Activated naive CD8-positive, alpha-beta T cell treated with anti-CD3 and anti-CD28 coated beads, Interleukin-2, amount 50 U/mL, for 24 hours (primary cell): ENCODE results near the gene WDR35.

Source experiments
- ATAC-seq: fragments of 150-1000 bp; cut with Tn5 transposase; one replicate; pipeline ENCODE4 v1.10.0; 2021
- DNase-seq: peaks from one replicate; pipeline ENCODE4 v3.0.0; 2021
- H3K27ac Mint-ChIP-seq: one replicate; pipeline ENCODE4 v1.8.0; 2021; ENCODE audit warnings: mild to moderate bottlenecking, mixed read lengths
- H3K27me3 Mint-ChIP-seq: one replicate; pipeline ENCODE4 v1.8.0; 2021; ENCODE audit warnings: mixed read lengths
- H3K36me3 Mint-ChIP-seq: one replicate; pipeline ENCODE4 v1.8.0; 2021; ENCODE audit warnings: low read depth, mixed read lengths
- H3K4me1 Mint-ChIP-seq: one replicate; pipeline ENCODE4 v1.8.0; 2021; ENCODE audit warnings: mixed read lengths
- H3K4me3 Mint-ChIP-seq: one replicate; pipeline ENCODE4 v1.8.0; 2021; ENCODE audit warnings: mild to moderate bottlenecking, moderate library complexity, mixed read lengths
- H3K9me3 Mint-ChIP-seq: one replicate; pipeline ENCODE4 v1.8.0; 2021; ENCODE audit warnings: mixed read lengths

Gene WDR35

DNA sequence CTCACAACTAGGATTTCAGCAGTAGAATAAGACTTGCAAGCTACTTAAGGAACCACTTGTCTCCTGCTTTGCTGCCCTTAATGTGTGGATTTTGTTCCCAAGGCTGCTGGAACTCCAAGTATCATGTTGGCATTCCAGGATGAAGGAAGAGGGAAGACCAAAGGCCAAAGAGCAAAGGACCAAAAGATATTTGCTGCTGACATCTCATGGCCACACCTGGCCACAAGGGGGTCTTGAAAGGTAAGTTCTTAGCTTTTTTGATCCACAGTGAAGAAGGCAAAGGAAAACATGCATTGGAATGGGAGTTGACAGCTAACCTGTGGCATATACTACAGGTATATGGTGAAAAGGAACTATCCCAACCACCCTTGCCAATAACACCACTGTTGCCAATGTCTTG, 26.4 kb upstream of the WDR35 start:
- peaks cover 3% of the 10 kb centered on the region for H3K4me1 Mint-ChIP-seq
- DNase-seq (no peak), ATAC-seq (no peak)
- H3K27ac Mint-ChIP-seq, result no peak overlapping the region
- H3K9me3 Mint-ChIP-seq, result peaks cover 18% of the 10 kb centered on the region
- no peak overlapping the region for H3K4me3 Mint-ChIP-seq
- peaks cover 25% of the 10 kb centered on the region for H3K27me3 Mint-ChIP-seq
- H3K36me3 Mint-ChIP-seq, result peaks cover 9% of the 10 kb centered on the region

DNA sequence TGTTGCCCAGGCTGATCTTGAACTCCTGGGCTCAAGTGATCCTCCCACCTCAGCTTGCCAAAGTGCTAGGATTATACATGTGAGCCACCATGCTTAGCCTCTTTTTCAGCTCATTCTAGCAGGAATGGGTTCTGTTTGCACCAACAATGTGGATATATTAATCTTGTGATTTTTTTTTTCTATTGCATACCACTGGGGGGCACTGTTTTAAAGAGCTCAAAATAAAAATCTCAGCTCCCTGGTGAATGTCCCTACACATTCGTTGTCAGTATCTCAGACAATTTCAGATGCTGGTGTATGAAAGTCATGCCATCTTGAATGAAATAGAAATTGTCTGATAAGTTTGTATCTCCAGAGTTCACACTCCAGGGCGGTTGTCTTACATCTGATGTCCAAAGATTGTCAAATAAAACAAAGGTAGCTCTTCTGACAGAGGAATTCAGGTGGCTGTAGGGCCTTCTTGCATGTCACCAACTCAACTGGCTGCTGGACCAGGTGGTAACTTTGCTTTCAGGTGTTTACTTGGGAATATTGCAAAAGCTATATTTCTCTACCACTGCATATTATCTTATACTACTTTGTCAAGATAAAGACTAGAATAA, 25.7 kb upstream of the WDR35 start:
- peaks cover 15% of the 10 kb centered on the region for H3K9me3 Mint-ChIP-seq
- peaks cover 32% of the 10 kb centered on the region for H3K27me3 Mint-ChIP-seq
- H3K36me3 Mint-ChIP-seq, result peaks cover 5% of the 10 kb centered on the region
- DNase-seq, result no peak
- H3K27ac Mint-ChIP-seq, result no peak overlapping the region
- ATAC-seq, result no peak
- H3K4me1 Mint-ChIP-seq, result peaks cover 3% of the 10 kb centered on the region
- H3K4me3 Mint-ChIP-seq, result no peak overlapping the region

DNA sequence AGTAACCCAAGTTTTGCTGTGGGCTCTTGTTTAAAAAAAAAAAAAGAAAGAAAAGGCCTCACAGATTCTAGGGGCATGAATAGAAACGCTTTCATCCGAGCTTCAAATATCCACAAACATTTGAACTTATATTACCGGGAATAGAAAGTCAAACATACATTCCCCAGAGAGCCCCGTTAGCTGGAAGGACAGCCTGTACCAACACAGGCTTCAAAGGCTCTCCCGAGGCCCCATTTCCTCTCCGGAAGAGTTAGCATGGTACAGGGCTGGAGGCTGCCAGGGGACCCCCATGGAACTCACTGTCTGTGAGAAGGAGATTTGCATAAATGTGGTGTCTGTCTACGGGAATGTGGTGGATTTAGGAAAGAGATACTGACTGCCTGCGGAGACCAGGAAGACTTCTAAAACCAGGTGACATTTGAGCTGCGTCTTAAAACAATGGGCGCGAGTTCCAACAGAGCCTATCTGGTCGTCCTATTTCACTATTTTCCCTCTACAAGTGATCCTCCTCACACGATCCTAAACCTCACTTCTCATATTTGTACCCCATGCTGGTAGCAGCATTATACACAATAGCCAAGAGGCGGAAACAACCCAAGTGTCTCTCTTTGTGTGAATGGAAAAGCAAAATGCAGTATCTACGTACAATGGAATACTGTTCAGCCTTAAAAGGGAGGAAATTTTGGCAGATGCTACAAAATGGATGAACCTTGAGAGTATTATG, 23.4 kb upstream of the WDR35 start:
- peak overlapping the region; percentile 15 for H3K4me3 Mint-ChIP-seq
- H3K4me1 Mint-ChIP-seq, result peaks cover 3% of the 10 kb centered on the region
- no peaks in the 10 kb centered on the region for H3K36me3 Mint-ChIP-seq
- peaks cover 40% of the 10 kb centered on the region for H3K27me3 Mint-ChIP-seq
- DNase-seq (no peak), ATAC-seq (no peak)
- peaks cover 4% of the 10 kb centered on the region for H3K9me3 Mint-ChIP-seq
- H3K27ac Mint-ChIP-seq, result no peak overlapping the region

DNA sequence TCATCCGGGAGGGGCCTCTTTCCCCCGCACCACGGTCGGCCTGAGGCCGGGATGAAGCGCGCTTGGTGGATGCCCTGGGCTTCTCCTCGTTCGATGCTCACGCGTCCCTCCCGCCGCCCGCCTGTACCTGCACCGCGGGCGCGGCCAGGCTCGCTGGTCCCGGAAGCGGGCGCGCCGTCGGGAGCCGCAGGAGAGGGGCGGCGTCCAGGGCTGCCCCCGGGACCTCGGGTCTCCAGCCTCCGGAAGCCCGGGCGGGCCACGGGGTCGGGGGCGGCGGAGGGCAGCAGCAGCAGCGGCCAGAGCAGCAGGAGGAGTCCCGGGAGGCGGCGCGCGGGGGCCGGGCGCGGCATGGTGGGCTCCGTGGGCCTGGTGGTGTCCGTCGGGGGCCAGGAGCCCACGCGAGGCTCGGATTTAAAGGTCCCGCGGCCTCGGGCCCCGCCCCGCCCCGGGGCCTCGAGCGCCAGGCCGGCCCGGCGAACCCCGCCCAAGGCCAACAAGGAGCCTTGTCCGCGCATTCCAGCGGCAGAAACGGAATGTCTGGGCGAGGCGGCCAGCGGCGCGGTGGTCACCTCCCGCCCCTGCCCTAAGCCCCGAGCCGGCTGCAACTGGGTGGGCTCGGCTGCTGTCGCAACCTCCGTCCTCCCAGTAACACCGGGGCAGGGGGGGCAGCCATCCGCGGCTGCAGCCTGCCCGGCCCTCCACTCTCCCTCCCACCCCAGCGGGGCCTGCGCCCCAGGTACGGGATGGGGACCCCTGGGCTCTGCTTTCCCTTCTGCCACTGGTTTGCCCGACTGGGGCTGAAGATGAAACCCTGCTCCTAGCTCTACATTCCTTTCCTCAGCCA, 22.6 kb upstream of the WDR35 start, which contains the start of gene MATN3:
Gene MATN3 (minus strand): TSS at position 387 of the 844 bp plus-strand sequence. CDS start 37 bp downstream, at position 350.
- Mint-ChIP-seq H3K27ac (no peak within 1 kb of the TSS), H3K27me3 (peaks cover 43% of the 10 kb centered on the region), H3K4me1 (peaks cover 3% of the 10 kb centered on the region), H3K36me3 (no peaks in the 10 kb centered on the region), H3K4me3 (peak within 1 kb of the TSS; percentile 53), H3K9me3 (peaks cover 4% of the 10 kb centered on the region)
- peak; percentile 33 for ATAC-seq
- no peak for DNase-seq

DNA sequence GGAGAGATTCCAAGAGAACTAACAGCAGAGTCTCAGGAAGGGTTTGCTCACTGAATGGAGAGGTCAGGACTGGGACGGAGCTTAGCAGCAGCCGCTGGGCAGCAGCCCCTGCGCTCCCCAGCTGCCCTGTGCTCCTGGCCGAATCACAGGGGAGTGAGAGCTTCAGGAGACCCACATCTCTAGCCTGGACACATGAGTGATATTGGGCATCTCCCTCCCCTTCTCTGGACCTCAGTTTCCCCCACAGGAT, 22.1 kb upstream of the WDR35 start:
- peaks cover 3% of the 10 kb centered on the region for H3K4me1 Mint-ChIP-seq
- H3K36me3 Mint-ChIP-seq, result no peaks in the 10 kb centered on the region
- H3K4me3 Mint-ChIP-seq, result peak overlapping the region; percentile 53
- ATAC-seq, result no peak
- H3K27me3 Mint-ChIP-seq, result peaks cover 45% of the 10 kb centered on the region
- peaks cover 4% of the 10 kb centered on the region for H3K9me3 Mint-ChIP-seq
- H3K27ac Mint-ChIP-seq, result no peak overlapping the region
- DNase-seq, result no peak

DNA sequence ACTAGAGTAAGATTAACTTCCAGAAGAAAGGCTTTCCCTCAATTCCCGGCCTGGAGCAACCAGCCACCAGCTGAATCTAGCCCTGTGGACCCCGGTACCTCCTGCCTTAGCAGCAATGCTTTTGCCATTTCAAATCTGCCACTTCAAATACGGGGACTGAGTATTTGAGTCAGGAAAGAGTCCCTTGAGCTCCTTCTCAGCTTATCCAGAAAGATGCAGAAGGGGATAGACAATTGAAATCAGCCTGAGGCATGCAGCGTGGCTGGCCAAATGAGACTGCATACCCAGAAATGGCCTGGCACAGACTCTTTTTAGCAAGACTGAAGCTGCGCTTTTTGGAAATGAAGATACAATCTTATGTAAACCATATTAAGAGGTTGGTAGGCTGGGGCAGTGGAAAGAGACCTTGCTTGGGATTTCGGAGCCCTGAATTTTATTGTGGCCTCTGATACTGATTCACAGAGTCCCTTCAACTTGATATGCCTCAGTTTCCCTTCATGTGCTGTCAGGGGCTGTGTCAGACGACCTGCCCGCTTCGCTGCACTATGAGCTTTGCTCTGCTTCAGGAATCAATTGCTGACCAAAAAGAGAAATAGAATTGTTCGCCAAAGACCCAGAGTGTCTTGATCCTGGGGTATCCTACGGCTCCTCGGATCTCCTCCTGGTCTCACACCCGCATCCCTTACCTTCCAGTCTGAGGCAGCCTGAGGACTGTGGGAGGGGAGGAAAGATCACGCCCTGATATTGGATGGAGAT, 21.5 kb upstream of the WDR35 start:
- H3K27me3 Mint-ChIP-seq, result peaks cover 45% of the 10 kb centered on the region
- no peak overlapping the region for H3K27ac Mint-ChIP-seq
- no peaks in the 10 kb centered on the region for H3K36me3 Mint-ChIP-seq
- DNase-seq (no peak), ATAC-seq (no peak)
- H3K4me3 Mint-ChIP-seq, result peak overlapping the region; percentile 53
- peaks cover 4% of the 10 kb centered on the region for H3K9me3 Mint-ChIP-seq
- H3K4me1 Mint-ChIP-seq, result peaks cover 3% of the 10 kb centered on the region

DNA sequence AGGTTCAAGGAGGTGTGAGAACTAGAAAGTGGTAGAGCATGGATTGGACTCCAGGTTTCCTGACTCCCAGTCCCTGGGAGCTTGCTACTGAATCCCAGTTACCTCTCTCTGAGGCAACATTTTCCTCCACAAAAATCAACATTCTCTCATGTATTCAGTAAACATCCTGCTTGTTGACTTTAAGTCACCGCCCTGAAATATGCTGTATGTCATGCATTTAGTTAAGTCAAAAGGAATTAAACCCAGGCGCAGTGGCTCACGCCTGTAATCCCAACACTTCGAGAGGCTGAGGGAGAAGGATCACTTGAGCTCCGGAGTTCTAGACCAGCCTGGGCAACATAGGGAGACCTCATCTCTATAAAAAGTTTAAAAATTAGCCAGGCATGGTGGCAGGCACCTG, 18.8 kb upstream of the WDR35 start:
- Mint-ChIP-seq H3K9me3 (no peaks in the 10 kb centered on the region), H3K27ac (no peak overlapping the region), H3K27me3 (peaks cover 35% of the 10 kb centered on the region), H3K4me3 (no peak overlapping the region), H3K36me3 (no peaks in the 10 kb centered on the region), H3K4me1 (peaks cover 3% of the 10 kb centered on the region)
- ATAC-seq, result no peak
- DNase-seq, result no peak

DNA sequence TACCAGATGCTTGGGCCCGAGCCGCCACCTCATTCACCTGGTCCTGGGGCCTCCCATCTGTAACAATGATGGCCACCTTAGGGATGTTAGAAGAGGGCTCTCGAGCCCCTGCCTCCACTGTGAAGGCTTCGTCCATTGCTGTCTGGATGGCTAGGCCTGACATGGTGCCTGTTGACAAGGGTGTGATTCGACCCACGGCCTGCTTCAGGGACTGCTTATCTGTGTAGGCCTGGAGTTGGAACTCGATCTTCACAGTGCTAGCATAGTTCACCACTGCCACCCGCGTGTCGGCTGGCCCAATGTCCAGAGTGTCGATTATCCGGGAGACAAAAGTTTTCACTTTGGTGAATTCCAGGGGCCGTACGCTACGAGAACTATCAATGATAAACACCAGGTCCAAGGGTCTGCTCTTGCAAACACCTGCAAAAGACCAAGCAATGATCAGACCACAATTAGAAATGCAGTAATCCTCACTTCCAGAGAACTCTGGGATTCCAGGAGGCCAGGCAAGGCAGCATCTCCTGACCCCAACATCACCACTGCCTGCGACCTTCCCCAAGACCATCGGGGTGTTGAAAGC, 16.1 kb upstream of the WDR35 start:
- H3K9me3 Mint-ChIP-seq, result no peaks in the 10 kb centered on the region
- DNase-seq (no peak), ATAC-seq (no peak)
- H3K36me3 Mint-ChIP-seq, result no peaks in the 10 kb centered on the region
- H3K4me1 Mint-ChIP-seq, result no peaks in the 10 kb centered on the region
- no peak overlapping the region for H3K4me3 Mint-ChIP-seq
- H3K27me3 Mint-ChIP-seq, result peaks cover 21% of the 10 kb centered on the region
- H3K27ac Mint-ChIP-seq, result no peak overlapping the region

DNA sequence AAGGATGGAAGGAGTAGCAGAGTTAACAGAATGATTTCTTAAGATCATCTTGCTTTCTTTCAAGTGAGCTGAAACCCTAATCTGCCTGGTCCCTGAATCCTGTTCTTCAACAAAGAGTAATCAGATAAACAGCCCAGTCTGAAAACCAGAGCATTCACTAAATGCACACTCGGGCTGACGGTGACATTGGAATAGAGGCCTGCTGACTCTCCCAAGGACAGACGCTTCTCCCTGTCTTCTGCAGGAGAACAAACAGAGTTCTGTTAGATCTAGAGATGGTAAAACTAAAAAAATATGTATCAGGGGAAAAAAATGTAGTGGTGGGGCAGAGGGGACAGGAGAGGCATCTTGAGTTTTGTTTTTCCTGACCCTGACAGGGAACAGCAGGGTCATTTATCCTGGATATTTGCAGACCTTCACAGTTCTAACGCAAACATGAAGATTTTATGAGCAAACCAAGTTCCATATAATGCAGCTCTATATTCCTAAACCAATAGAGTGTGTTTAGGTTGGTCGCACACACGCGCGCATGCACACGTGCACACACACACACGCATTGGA, 15.2 kb upstream of the WDR35 start:
- no peak overlapping the region for H3K27ac Mint-ChIP-seq
- H3K36me3 Mint-ChIP-seq, result no peaks in the 10 kb centered on the region
- no peaks in the 10 kb centered on the region for H3K9me3 Mint-ChIP-seq
- H3K4me1 Mint-ChIP-seq, result no peaks in the 10 kb centered on the region
- ATAC-seq (no peak), DNase-seq (no peak)
- peaks cover 18% of the 10 kb centered on the region for H3K27me3 Mint-ChIP-seq
- no peak overlapping the region for H3K4me3 Mint-ChIP-seq

DNA sequence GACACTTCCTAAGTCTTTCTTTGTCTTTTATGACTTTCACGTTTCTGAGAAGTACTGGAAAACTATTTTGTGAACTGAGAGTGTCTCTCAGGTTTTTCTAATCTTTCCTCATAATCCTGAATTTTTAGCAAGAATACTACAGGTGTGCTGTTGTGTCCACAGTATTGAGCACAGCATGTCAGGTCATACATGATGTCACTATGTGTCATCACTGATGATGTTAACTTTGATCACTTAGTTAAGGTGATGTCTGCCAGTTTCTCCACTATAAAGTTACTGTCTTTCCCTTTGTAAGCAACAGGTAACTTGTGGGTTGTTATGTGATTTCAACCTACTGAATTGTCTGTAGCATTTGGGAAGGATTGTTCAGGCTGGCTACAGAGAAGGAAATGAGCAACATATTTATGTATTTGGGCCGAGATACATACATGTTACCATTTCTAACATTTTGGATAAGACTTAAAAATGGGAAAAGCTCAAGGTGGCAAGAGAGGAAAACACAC, 11.5 kb upstream of the WDR35 start:
- Mint-ChIP-seq H3K27ac (no peak overlapping the region), H3K27me3 (peaks cover 8% of the 10 kb centered on the region), H3K9me3 (no peaks in the 10 kb centered on the region), H3K36me3 (no peaks in the 10 kb centered on the region), H3K4me1 (no peaks in the 10 kb centered on the region), H3K4me3 (no peak overlapping the region)
- ATAC-seq (no peak), DNase-seq (no peak)

DNA sequence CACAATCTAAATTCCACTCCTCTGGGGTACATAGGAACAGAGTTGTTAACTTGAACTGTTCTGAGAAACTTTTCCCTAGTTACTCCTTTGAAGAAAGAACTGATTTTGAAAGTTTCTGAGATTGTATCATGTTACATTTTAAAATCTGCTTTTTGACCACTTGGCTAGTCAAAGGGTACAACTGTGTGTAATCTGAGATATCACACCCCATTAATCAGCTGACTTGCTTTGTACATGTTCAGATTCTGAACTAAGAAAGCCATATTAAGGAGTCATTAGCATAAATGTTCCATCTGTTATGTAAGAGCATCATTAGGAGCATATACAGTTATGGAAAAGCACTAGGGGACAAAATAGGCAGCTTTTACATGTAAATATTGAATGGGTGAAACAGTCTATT, 3.8 kb upstream of the WDR35 start:
- Mint-ChIP-seq H3K9me3 (no peaks in the 10 kb centered on the region), H3K4me1 (peaks cover 18% of the 10 kb centered on the region), H3K36me3 (peaks cover 4% of the 10 kb centered on the region), H3K27ac (no peak overlapping the region), H3K4me3 (no peak overlapping the region), H3K27me3 (peaks cover 20% of the 10 kb centered on the region)
- DNase-seq (no peak), ATAC-seq (no peak)

DNA sequence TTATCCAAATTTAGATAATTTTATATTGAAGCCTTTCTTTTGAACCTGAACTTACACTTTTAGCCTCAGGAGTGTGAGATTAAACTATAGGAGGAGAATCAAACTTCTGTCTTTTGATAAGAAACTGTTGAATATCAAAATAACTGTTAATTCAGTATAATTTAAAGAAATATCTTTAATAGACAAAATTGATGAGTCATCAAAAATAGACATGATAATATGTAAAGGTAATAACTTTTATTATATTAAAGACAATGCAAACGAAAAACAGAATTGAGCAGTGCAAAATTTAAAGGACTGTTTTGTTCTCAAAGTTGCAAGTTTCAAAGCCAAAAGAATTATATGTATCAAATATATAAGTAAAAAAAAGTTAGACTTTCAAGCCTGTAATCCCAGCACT, 2.0 kb upstream of the WDR35 start:
- Mint-ChIP-seq H3K36me3 (peaks cover 10% of the 10 kb centered on the region), H3K4me3 (no peak overlapping the region), H3K27ac (no peak overlapping the region), H3K9me3 (no peaks in the 10 kb centered on the region), H3K4me1 (peaks cover 31% of the 10 kb centered on the region), H3K27me3 (peaks cover 19% of the 10 kb centered on the region)
- no peak for DNase-seq
- ATAC-seq, result no peak

DNA sequence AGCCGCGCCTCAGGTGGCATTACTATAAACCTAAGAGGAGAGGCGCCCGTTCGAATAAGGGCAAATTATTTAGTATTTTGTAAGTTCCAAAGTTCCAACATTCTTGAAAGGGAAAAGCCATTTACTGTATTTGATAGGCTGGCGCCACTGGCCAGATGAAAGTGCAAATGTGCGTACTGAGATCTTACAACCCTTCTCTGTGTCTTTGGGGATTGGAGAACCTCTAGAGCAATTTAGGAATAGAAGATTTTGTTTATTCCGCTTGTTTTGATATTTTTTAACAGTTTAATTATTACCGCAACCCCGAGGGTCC, 467 bp upstream of the WDR35 start:
- H3K4me1 Mint-ChIP-seq, result peaks cover 32% of the 10 kb centered on the region
- H3K36me3 Mint-ChIP-seq, result peaks cover 19% of the 10 kb centered on the region
- peaks cover 19% of the 10 kb centered on the region for H3K27me3 Mint-ChIP-seq
- peak overlapping the region; percentile 77 for H3K27ac Mint-ChIP-seq
- ATAC-seq (no peak), DNase-seq (no peak)
- no peaks in the 10 kb centered on the region for H3K9me3 Mint-ChIP-seq
- H3K4me3 Mint-ChIP-seq, result peak overlapping the region; percentile 88

DNA sequence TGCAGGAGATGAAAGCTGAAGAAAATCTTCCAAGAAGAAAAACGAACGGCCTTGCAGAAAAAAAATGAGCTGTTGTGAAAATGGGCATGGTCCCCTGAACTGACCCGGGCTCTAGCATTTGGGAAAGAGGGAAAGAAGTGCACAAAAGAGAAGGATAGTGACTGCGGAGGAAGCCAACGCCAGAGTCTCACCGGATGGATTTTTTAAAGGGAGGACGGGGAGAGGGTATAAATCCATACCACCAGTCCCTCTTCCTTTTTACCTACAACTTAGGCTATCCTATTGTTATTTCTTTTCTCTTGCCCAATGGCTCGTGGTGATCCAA, 601 bp downstream of the WDR35 start:
- Mint-ChIP-seq H3K36me3 (peaks cover 21% of the 10 kb centered on the region), H3K27ac (peak overlapping the region; percentile 77), H3K9me3 (no peaks in the 10 kb centered on the region), H3K27me3 (peaks cover 16% of the 10 kb centered on the region), H3K4me3 (peak overlapping the region; percentile 88), H3K4me1 (peaks cover 32% of the 10 kb centered on the region)
- DNase-seq (no peak), ATAC-seq (no peak)
